Activated CD4-positive, alpha-beta T cell treated with anti-CD3 and anti-CD28 coated beads, Interleukin-2, amount 50 U/mL, for 24 hours (primary cell): ENCODE results near the gene SECTM1.

Experiments
- DNase-seq, 2 donors: peaks; one replicate each; pipeline ENCODE4 v3.0.0-alpha.2; 2020; ENCODE audit warnings: low read depth in 1 of 2, low spot score in 1 of 2

The SECTM1 gene

GRCh38 chr17:82300707-82301270, 32.8 kb downstream of the SECTM1 start:
- no peak for DNase-seq

- no peak for DNase-seq
Measured at GRCh38 chr17:82300228-82300627, 33.3 kb downstream of the SECTM1 start.

DNA sequence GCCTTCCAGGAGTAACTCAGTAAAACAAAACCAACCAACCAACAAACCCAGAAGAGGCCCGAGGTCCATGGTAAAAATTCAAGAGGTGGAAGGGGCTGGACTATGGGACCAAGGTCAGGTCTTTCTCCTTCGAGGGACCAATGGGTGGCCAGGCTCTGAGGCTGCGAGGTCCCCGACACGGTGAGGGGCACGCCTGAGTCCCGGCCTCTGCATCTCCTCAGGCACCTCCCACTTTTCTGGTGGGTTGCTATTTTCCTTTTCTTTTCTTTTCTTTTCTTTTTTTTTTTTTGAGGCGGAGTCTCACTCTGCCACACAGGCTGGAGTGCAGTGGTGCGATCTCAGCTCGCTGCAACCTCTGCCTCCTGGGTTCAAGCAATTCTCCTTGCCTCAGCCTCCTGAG, 34.1 kb downstream of the SECTM1 start:
- DNase-seq, result no peak

DNA sequence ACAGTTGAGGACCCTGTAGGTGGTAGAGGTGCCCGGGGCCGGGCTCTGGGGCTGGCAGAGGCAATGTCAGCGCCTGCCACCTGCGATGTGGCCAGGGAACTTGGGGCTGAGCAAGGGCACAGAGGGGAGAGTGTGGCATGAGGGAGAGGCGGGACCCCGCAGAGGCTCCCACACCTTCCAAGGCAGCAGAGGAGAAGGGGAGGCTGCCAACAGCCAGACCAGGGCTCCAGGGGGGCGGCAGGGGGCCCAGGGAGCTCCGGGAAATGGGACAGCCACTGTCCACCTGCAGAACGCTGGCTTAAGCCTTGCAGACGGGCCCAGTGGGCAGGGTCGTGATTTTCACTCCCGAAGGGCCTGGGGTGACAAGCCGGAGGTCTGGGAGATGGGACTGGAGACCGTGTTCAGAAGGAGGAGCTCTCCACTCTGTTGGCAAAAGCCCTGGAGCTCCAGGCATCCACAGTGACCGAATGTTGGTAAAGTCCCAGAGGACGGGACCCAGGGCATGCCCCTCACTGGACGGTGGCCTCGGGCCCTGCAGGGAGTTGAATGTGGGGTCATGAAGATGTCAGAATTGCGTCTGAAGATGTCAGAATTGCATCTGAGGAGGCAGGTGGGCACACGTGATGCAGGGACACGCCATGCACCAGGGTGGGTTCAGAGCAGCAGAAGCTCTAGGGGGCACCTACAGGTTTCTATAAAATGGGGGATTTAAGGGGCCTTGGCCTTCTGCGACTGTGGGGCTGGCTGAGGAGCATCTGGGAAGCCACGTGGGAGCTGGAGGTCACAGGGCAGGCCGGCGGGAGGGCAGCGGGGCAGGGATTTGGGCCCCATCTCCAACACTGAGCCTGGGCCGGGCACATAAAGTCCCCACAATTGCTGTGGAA, 34.8 kb downstream of the SECTM1 start:
- DNase-seq, result no peak

DNA sequence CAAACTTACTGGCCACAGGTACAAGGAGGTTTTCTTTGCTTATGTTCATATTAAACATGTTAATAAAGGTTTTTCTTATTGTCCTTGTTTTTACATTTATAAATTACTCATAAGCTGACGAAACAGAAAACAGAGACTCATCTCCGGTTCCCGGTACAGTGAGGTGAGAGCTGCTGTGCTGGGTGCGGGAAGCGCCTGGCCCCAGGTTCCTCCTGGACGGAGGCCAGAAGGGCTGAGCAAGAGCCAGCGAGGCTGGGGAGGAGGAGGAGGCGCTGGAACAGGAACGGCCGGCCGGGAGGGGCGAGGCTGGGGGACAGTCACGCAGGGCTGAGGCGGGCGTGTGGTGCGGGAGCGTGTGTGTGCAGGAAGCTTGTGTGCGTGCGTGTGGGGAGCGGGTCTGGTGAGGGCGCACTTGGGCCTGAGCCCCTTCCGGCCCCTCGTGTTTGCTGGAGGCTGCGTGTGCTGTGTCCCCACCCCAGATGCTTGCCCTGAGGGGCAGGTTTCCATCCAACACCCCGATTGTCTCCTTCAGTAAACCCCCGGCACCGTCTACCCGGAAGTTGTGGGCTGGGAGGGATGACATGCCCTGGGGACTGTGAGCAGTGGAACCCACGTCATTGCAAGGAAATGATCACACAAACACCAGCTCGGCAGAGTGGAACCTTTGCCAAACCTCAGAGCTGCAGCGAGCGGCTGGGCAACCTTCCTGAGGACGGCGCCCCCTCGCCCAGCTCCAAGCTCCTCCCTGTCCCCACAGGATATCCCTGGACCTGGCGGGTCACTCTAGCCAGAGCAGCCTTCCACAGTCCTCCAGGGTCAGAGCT, 35.6 kb downstream of the SECTM1 start:
- peak; percentile 76 to 95 for DNase-seq

GRCh38 chr17:82297280-82297713, 36.3 kb downstream of the SECTM1 start:
- peak in 1 of 2 donors; percentile 82 for DNase-seq

- no peak for DNase-seq
Measured at GRCh38 chr17:82296511-82297279, 36.9 kb downstream of the SECTM1 start.

GRCh38 chr17:82295472-82295814, 38.1 kb downstream of the SECTM1 start:
- no peak for DNase-seq

DNA sequence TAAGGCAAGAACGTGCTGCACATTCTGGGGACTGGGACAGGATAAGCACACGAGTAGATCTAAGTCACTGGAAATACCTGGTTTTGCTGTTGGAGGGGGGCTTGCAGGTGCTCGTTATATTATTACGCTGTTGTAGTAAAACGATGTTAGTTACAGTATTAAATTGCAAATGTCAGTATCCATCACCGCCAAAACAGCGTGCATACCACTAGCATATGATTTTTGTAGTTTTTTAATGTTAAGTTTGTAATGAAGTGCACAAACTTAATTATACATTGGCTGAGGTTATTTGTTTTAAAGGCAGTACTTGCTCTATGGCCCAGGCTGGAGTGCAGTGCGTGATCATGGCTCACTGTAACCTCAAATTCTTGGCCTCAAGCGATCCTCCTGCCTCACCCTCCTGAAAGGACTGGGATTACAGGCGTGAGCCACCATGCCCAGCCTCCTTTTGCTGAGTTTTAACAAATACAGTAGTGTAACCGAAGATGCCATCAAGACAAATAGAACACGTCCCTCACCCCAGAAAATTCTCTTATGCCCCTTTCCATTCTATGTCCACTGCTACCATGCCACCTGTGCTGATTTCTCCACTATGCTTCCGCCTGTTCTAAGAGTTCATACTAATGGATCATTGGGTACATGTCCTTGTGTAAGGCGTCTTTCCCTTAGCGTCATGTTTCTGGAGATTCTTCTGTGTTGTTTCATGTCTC, 39.3 kb downstream of the SECTM1 start:
- no peak for DNase-seq

- peak; percentile 71 to 93 for DNase-seq
Measured at GRCh38 chr17:82292251-82293154, 41.1 kb downstream of the SECTM1 start.

GRCh38 chr17:82291582-82292250, 41.9 kb downstream of the SECTM1 start:
- no peak for DNase-seq

DNA sequence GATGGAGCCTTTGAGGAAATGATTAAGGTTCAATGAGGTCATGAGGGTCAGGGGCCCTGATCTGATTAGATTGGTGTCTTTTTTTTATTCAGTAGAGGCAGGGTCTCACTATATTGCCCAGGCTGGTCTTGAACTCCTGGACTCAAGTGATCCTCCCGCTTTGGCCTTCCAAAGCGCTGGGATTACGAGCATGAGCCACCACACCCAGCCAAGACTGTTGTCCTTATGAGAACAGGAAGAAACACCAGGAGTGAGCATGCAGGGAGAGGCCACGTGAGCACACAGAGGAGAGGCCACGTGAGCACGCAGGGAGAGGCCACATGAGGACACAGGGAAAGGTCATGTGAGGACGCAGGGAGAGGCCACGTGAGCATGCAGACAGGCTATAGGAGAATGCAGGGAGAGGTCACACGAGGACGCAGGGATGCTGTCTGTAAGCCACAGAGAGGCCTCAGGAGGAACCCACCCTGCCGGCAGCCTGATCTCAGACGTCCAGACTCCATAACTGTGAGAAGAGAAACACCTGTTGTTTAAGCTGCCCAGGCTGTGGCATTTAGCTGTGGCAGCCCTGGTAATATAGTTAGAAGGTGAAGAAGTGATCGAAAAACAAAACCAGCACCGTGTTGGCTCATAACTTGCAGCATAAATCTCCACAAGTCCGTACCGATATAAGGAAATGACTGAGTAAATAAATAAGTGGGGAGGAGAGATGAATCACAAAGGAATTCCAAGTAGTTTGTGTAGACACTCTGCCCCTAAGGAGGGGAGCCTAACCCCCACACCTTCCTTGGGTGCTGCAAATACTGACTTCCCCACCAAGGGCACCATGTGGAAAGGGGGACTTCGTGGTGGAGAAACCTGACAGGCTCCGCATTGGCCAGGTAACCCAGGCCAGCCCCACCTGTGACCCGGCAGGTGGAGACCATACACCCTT, 45.4 kb downstream of the SECTM1 start:
- no peak for DNase-seq

GRCh38 chr17:82287013-82287867, 46.3 kb downstream of the SECTM1 start:
- no peak for DNase-seq

- DNase-seq, result no peak
Measured at GRCh38 chr17:82285141-82285540, 48.4 kb downstream of the SECTM1 start.

GRCh38 chr17:82283208-82283749, 50.3 kb downstream of the SECTM1 start:
- no peak for DNase-seq
